ENCODE results near the gene MACROD1. TPM values are rescaled to one million over a fixed set of nuclear protein-coding genes. Genes with fewer than 3 reads are reported as not detected.

MACROD1 gene
- total RNA-seq, 2 experiments from 2014 or later = 6.0 to 6.3 TPM

DNA sequence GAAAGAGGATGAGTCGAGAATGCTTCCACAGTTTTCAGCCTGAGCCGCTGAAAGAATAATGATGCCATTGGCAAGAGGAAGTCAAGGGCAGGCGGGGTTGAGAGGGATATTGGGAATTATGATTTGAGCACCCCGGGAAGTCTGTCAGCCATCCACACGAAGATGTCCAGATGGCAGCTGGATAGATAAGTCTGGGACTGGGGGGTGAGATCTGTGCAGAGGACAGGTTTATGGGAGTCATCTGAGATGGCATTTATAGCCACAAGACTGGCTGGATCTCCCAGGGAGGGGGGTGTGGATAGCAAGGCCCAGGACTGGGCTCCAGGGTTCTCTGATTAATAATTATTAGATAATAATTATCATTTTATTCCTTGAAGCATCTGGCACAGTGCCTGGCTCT is 15.0 kb upstream of the MACROD1 start:
- ATAC-seq (ENCODE audit: poor library complexity) (no peak), DNase-seq (no peak)
- Mint-ChIP-seq H3K4me3 (no peak overlapping the region), H3K4me1 (ENCODE audit: low read depth) (peaks cover 36% of the 10 kb centered on the region), H3K27ac (no peak overlapping the region), H3K9me3 (no peaks in the 10 kb centered on the region), H3K27me3 (no peaks in the 10 kb centered on the region), H3K36me3 (ENCODE audit: low read depth) (peaks cover 4% of the 10 kb centered on the region)
- CTCF ChIA-PET = no interaction called here
- peaks cover 40% of the 10 kb centered on the region for H3K4me1 ChIP-seq (ENCODE audit: insufficient read depth, low read length)
- H3K9me3 ChIP-seq (ENCODE audit: control insufficient read depth in 1 of 2, insufficient read depth in 1 of 2, low read length in 2 of 2) = no peaks in the 10 kb centered on the region
- no peaks in the 10 kb centered on the region for H3K36me3 ChIP-seq (ENCODE audit: insufficient read depth, low read length)
- POLR2A ChIA-PET = interaction anchor here (1.1 kb wide), 1 partner anchor 24 kb away, joined by 3 read pairs; no protein-coding TSS in a partner anchor
- intact Hi-C loops (cut with DNase I, micrococcal nuclease) = no loop called here
- TF ChIP-seq, protein P1, sequence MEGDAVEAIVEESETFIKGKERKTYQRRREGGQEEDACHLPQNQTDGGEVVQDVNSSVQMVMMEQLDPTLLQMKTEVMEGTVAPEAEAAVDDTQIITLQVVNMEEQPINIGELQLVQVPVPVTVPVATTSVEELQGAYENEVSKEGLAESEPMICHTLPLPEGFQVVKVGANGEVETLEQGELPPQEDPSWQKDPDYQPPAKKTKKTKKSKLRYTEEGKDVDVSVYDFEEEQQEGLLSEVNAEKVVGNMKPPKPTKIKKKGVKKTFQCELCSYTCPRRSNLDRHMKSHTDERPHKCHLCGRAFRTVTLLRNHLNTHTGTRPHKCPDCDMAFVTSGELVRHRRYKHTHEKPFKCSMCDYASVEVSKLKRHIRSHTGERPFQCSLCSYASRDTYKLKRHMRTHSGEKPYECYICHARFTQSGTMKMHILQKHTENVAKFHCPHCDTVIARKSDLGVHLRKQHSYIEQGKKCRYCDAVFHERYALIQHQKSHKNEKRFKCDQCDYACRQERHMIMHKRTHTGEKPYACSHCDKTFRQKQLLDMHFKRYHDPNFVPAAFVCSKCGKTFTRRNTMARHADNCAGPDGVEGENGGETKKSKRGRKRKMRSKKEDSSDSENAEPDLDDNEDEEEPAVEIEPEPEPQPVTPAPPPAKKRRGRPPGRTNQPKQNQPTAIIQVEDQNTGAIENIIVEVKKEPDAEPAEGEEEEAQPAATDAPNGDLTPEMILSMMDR (IDR thresholded peaks at IDR 0.05) = no peak
- no peaks in the 10 kb centered on the region for H3K27me3 ChIP-seq (ENCODE audit: control insufficient read depth in 1 of 2, insufficient read depth in 2 of 2, low read length in 2 of 2)
- no peak overlapping the region for H3K27ac ChIP-seq (ENCODE audit: low read depth in 1 of 2, low read length in 2 of 2)
- H3K4me3 ChIP-seq (ENCODE audit: low read length) = no peak overlapping the region

DNA sequence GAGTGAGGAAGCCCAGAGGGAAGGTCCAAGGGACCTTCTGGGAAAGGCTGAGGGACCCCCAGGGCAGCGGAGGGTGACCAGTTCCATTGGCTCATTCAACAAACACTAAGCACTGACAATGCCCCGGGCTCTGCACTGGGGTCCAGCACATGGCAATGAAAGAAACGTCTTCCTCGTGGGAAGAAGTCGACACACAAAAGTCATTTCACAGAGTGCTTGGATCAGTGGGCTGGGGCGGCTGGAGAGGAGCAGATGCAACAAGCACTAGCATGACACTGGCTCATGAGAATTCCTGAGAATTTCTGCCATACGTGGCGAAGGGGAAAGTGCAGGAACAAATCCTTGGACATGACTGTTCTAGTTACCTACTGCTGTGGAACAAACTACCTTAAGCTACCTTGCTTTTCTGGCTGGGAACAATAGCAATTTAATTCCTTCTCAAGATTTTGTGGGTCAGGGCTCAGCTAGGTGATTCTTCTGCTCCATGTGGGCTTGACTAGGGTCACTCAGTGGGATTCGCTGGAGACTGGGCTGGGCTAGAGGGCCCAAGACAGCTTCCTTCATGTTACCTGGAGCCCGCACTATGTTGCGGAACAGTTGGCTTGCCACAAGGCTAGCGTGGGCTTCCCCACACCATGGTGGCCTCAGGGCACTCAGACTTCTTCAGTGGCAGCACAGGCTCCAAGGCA is 13.2 kb upstream of the MACROD1 start:
- no peaks in the 10 kb centered on the region for H3K9me3 ChIP-seq (ENCODE audit: control insufficient read depth in 1 of 2, insufficient read depth in 1 of 2, low read length in 2 of 2)
- peaks cover 27% of the 10 kb centered on the region for H3K4me1 ChIP-seq (ENCODE audit: insufficient read depth, low read length)
- TF ChIP-seq, protein P1 (IDR thresholded peaks at IDR 0.05) = no peak
- intact Hi-C loops (cut with DNase I, micrococcal nuclease) = no loop called here
- no peak overlapping the region for H3K4me3 ChIP-seq (ENCODE audit: low read length)
- Mint-ChIP-seq H3K4me3 (no peak overlapping the region), H3K36me3 (ENCODE audit: low read depth) (no peaks in the 10 kb centered on the region), H3K27ac (no peak overlapping the region), H3K4me1 (ENCODE audit: low read depth) (peaks cover 25% of the 10 kb centered on the region), H3K9me3 (no peaks in the 10 kb centered on the region), H3K27me3 (no peaks in the 10 kb centered on the region)
- H3K36me3 ChIP-seq (ENCODE audit: insufficient read depth, low read length) = no peaks in the 10 kb centered on the region
- DNase-seq (no peak), ATAC-seq (ENCODE audit: poor library complexity) (no peak)
- POLR2A ChIA-PET = no interaction called here
- H3K27me3 ChIP-seq (ENCODE audit: control insufficient read depth in 1 of 2, insufficient read depth in 2 of 2, low read length in 2 of 2) = no peaks in the 10 kb centered on the region
- no peak overlapping the region for H3K27ac ChIP-seq (ENCODE audit: low read depth in 1 of 2, low read length in 2 of 2)
- CTCF ChIA-PET = interaction anchor here (0.9 kb wide), 1 partner anchor 25 kb away, joined by 3 read pairs; no protein-coding TSS in a partner anchor

DNA sequence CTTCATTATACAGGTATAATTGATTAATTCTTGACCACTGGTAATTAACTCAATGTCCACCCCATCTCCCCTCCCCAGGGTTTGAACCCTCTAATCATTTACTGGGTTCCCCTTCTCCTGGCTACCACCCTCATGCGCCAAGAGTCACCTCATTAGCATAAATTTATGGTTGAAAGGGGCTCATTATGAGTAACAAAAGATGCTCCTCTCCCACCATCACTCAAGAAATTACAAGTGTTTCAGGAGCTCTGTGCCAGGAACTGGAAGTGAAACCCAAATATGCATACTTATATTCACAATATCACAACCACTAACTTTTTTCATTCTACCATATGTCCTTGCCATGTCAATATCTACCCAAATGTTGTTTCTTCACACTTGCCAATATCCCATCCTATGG is 12.3 kb upstream of the MACROD1 start:
- H3K36me3 ChIP-seq (ENCODE audit: insufficient read depth, low read length) = no peaks in the 10 kb centered on the region
- ATAC-seq (ENCODE audit: poor library complexity) (no peak), DNase-seq (no peak)
- H3K27me3 Mint-ChIP-seq = no peaks in the 10 kb centered on the region
- no peaks in the 10 kb centered on the region for H3K9me3 ChIP-seq (ENCODE audit: control insufficient read depth in 1 of 2, insufficient read depth in 1 of 2, low read length in 2 of 2)
- H3K9me3 Mint-ChIP-seq = no peaks in the 10 kb centered on the region
- H3K4me3 ChIP-seq (ENCODE audit: low read length) = no peak overlapping the region
- ChIA-PET POLR2A (no interaction called here), CTCF (no interaction called here)
- H3K27me3 ChIP-seq (ENCODE audit: control insufficient read depth in 1 of 2, insufficient read depth in 2 of 2, low read length in 2 of 2) = no peaks in the 10 kb centered on the region
- TF ChIP-seq, protein P1 (IDR thresholded peaks at IDR 0.05) = no peak
- peaks cover 25% of the 10 kb centered on the region for H3K4me1 Mint-ChIP-seq (ENCODE audit: low read depth)
- H3K27ac ChIP-seq (ENCODE audit: low read depth in 1 of 2, low read length in 2 of 2) = no peak overlapping the region
- intact Hi-C loops (cut with DNase I, micrococcal nuclease) = no loop called here
- H3K4me3 Mint-ChIP-seq = no peak overlapping the region
- H3K36me3 Mint-ChIP-seq (ENCODE audit: low read depth) = no peaks in the 10 kb centered on the region
- H3K27ac Mint-ChIP-seq = no peak overlapping the region
- H3K4me1 ChIP-seq (ENCODE audit: insufficient read depth, low read length) = peaks cover 20% of the 10 kb centered on the region
